B cell (primary cell): ENCODE data around the gene ASTL. TPM values are rescaled to one million over a fixed set of nuclear protein-coding genes. Genes with fewer than 3 reads are reported as not detected.

ENCODE experiments used
- ATAC-seq: fragments of 200-7000 bp; cut with Tn5 transposase; one replicate; pipeline ENCODE4 v1.10.0; 2021; ENCODE audit warnings: low read depth, mild to moderate bottlenecking, moderate number of reproducible peaks, moderate library complexity
- CTCF ChIA-PET: fragments of 350-600 bp; sonication (Branson Sonifier 250); formaldehyde crosslinking; loops from one replicate; lab custom pipeline; 2021; ENCODE audit warnings: antibody characterized with exemption, inconsistent platforms; lab: Charles Lee
- POLR2A ChIA-PET: fragments of 350-600 bp; sonication (Branson Sonifier 250); formaldehyde crosslinking; loops from one replicate; lab custom pipeline; 2021; ENCODE audit warnings: antibody characterized with exemption; lab: Charles Lee
- DNase-seq: peaks from one replicate; pipeline ENCODE4 v3.0.0; 2013
- H2AFZ ChIP-seq: 2 replicates; pipeline ENCODE4 v1.6.1; 2012; ENCODE audit warnings: mild to moderate bottlenecking, low read depth, low read length; ENCODE audit not compliant: insufficient read depth, poor library complexity, severe bottlenecking
- H3K27ac ChIP-seq, 2 donors: 1 replicate in 1 of 2; 2 replicates in 1 of 2; pipeline ENCODE4 v1.5.1; 2012 to 2013; ENCODE audit warnings: low read length in 2 of 2, mild to moderate bottlenecking in 2 of 2, moderate library complexity in 1 of 2
- H3K27me3 ChIP-seq, 4 experiments: fragments of 200-600 bp in 1 of 4; sonication (generic) in 1 of 4; replicated peaks in 1 of 4; 1 replicate in 2 of 4; 2 replicates in 2 of 4; pipeline versions ENCODE4 v1.6.1 to v1.7.0; 2013 to 2016; ENCODE audit warnings: low read length in 3 of 4, mild to moderate bottlenecking in 2 of 4, mixed read lengths in 1 of 4, moderate library complexity in 1 of 4; ENCODE audit not compliant: insufficient read depth in 4 of 4, control insufficient read depth in 3 of 4; ENCODE audit errors: control extremely low read depth in 1 of 4
- H3K36me3 ChIP-seq, 2 experiments: replicated peaks in 1 of 2; 1 replicate in 1 of 2; 2 replicates in 1 of 2; pipeline versions ENCODE4 v1.6.1 to v1.7.1; 2013; ENCODE audit warnings: low read length in 1 of 2; ENCODE audit not compliant: insufficient read depth in 2 of 2, control insufficient read depth in 1 of 2; ENCODE audit errors: control extremely low read depth in 1 of 2, extremely low read depth in 1 of 2
- H3K4me1 ChIP-seq, 2 donors: fragments of 200-600 bp in 1 of 2; sonication (generic) in 1 of 2; 1 replicate in 1 of 2; 2 replicates in 1 of 2; pipeline versions ENCODE4 v1.5.1 to v1.6.1; 2013 to 2017; ENCODE audit warnings: low read length in 2 of 2; ENCODE audit not compliant: control insufficient read depth in 2 of 2, insufficient read depth in 2 of 2
- H3K4me2 ChIP-seq: replicated peaks from 2 replicates; pipeline ENCODE3; 2012; ENCODE audit warnings: mild to moderate bottlenecking, low read depth, low read length; ENCODE audit not compliant: poor library complexity, severe bottlenecking
- H3K4me3 ChIP-seq, 5 experiments: fragments of 200-600 bp in 1 of 5; sonication (generic) in 1 of 5; 1 replicate in 3 of 5; 2 replicates in 2 of 5; pipeline versions ENCODE4 v1.5.1 to v1.7.0; 2011 to 2016; ENCODE audit warnings: low read length in 4 of 5, mild to moderate bottlenecking in 4 of 5, low read depth in 2 of 5, control low read depth in 1 of 5, moderate library complexity in 1 of 5; ENCODE audit not compliant: insufficient read depth in 1 of 5; ENCODE audit errors: control extremely low read depth in 1 of 5, extremely low read depth in 1 of 5
- H3K79me2 ChIP-seq: fragments of 200-600 bp; sonication (generic); one replicate; pipeline ENCODE4 v1.6.0; 2016; ENCODE audit warnings: low read length; ENCODE audit not compliant: control insufficient read depth, insufficient read depth
- H3K9ac ChIP-seq: fragments of 200-600 bp; sonication (generic); 2 replicates; pipeline ENCODE4 v1.6.1; 2017; ENCODE audit warnings: mild to moderate bottlenecking, low read length, moderate library complexity
- H3K9me3 ChIP-seq, 3 donors: one replicate each; pipeline versions ENCODE4 v1.6.1 to v1.7.1; 2013; ENCODE audit warnings: low read length in 2 of 3; ENCODE audit not compliant: control insufficient read depth in 2 of 3, insufficient read depth in 1 of 3; ENCODE audit errors: control extremely low read depth in 1 of 3
- H4K20me1 ChIP-seq: 2 replicates; pipeline ENCODE4 v1.6.0; 2012; ENCODE audit warnings: mild to moderate bottlenecking, low read length; ENCODE audit not compliant: insufficient read depth, control insufficient read depth, poor library complexity, severe bottlenecking
- H3K27ac Mint-ChIP-seq: one replicate; pipeline ENCODE4 v1.8.0; 2021; ENCODE audit warnings: mixed read lengths
- H3K27me3 Mint-ChIP-seq: one replicate; pipeline ENCODE4 v1.8.0; 2021; ENCODE audit warnings: mixed read lengths
- H3K4me1 Mint-ChIP-seq: one replicate; pipeline ENCODE4 v1.8.0; 2021; ENCODE audit warnings: mixed read lengths
- H3K4me3 Mint-ChIP-seq: one replicate; pipeline ENCODE4 v1.8.0; 2021; ENCODE audit warnings: mixed read lengths
- H3K9me3 Mint-ChIP-seq: one replicate; pipeline ENCODE4 v1.8.0; 2022; ENCODE audit warnings: mixed read lengths; ENCODE audit not compliant: insufficient read depth
- EZH2 ChIP-seq: IDR thresholded peaks from 2 replicates; pipeline ENCODE4 v1.6.1; 2012; ENCODE audit warnings: borderline replicate concordance, low read depth, mild to moderate bottlenecking, moderate library complexity, low read length; ENCODE audit not compliant: insufficient read depth, poor library complexity, severe bottlenecking
- WGBS: methylation state at CpG from one replicate; pipeline ENCODE4 v1.1.5; 2013; ENCODE audit warnings: missing lambda C conversion rate; ENCODE audit not compliant: insufficient coverage; 5-methylcytosine and 5-hydroxymethylcytosine counted together
- intact Hi-C: fragments of 100-400 bp; cut with micrococcal nuclease; formaldehyde crosslinking; loops from one replicate; pipeline ENCODE4 v1.10.0; 2022
- polyA plus RNA-seq: library from polyadenylated mRNA; depleted of rRNA; stranded (reverse); fragments of >200 nt; gene quantifications from 2 replicates; pipeline ENCODE4 v1.2.3, GENCODE V29; 2012
- total RNA-seq, 2 donors: library from RNA; stranded (reverse); fragments of 120-200 nt in 1 of 2; gene quantifications; 1 replicate in 1 of 2; 2 replicates in 1 of 2; pipeline versions ENCODE4 v1.2.3 to v1.2.4, GENCODE V29; 2013 to 2022
- TF ChIP-seq, protein P1 (sequence below): fragments of 200-600 bp; IDR thresholded peaks from one replicate; pipeline ENCODE4 v1.8.0; 2022; ENCODE audit warnings: antibody characterized with exemption, mild to moderate bottlenecking

The ASTL gene
- total and polyA plus RNA-seq, 2 donors (not counting 1 experiment from before 2014, with no cell fraction given) = 0.15 to 0.59 TPM

DNA sequence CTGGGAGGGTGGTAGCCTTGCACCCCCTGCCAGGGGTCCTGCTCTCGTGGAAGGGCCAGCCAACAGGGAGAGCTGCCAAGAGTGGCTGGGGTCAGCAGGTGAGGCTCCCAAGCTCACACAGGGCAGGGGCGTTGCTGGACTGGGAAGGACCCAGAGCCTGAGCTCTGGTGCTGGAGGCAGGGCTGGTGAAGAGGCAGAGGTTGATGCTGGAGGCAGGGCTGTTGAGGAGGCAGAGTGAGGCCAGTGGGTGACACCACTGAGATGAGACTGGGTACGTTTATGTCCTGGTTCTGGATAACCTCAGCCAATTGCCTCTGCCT, 29.0 kb downstream of the ASTL start:
- Mint-ChIP-seq H3K4me1 (no peaks in the 10 kb centered on the region), H3K27ac (no peak overlapping the region), H3K27me3 (peaks cover 10% of the 10 kb centered on the region), H3K9me3 (peaks cover 5% of the 10 kb centered on the region), H3K4me3 (no peak overlapping the region)
- H3K9ac ChIP-seq = no peak overlapping the region
- intact Hi-C loops = no loop called here
- POLR2A ChIA-PET = no interaction called here
- no peaks in the 10 kb centered on the region for H4K20me1 ChIP-seq
- no peak overlapping the region for H3K4me3 ChIP-seq
- TF ChIP-seq EZH2 = no peak
- TF ChIP-seq, protein P1, sequence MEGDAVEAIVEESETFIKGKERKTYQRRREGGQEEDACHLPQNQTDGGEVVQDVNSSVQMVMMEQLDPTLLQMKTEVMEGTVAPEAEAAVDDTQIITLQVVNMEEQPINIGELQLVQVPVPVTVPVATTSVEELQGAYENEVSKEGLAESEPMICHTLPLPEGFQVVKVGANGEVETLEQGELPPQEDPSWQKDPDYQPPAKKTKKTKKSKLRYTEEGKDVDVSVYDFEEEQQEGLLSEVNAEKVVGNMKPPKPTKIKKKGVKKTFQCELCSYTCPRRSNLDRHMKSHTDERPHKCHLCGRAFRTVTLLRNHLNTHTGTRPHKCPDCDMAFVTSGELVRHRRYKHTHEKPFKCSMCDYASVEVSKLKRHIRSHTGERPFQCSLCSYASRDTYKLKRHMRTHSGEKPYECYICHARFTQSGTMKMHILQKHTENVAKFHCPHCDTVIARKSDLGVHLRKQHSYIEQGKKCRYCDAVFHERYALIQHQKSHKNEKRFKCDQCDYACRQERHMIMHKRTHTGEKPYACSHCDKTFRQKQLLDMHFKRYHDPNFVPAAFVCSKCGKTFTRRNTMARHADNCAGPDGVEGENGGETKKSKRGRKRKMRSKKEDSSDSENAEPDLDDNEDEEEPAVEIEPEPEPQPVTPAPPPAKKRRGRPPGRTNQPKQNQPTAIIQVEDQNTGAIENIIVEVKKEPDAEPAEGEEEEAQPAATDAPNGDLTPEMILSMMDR = no peak
- ATAC-seq = no peak
- H3K79me2 ChIP-seq = no peaks in the 10 kb centered on the region
- WGBS = 81% methylated on average over 3 of the region's 3 CpGs
- CTCF ChIA-PET = no interaction called here
- no peak overlapping the region for H3K4me2 ChIP-seq
- no peak for DNase-seq
- no peak overlapping the region for H2AFZ ChIP-seq
- H3K4me1 ChIP-seq = no peaks in the 10 kb centered on the region
- peaks cover 0 to 23% (median 11%) of the 10 kb centered on the region in 3 donors for H3K9me3 ChIP-seq
- peaks cover 0 to 3% (median 0%) of the 10 kb centered on the region in 4 experiments for H3K27me3 ChIP-seq
- H3K36me3 ChIP-seq = no peaks in the 10 kb centered on the region
- no peak overlapping the region for H3K27ac ChIP-seq

DNA sequence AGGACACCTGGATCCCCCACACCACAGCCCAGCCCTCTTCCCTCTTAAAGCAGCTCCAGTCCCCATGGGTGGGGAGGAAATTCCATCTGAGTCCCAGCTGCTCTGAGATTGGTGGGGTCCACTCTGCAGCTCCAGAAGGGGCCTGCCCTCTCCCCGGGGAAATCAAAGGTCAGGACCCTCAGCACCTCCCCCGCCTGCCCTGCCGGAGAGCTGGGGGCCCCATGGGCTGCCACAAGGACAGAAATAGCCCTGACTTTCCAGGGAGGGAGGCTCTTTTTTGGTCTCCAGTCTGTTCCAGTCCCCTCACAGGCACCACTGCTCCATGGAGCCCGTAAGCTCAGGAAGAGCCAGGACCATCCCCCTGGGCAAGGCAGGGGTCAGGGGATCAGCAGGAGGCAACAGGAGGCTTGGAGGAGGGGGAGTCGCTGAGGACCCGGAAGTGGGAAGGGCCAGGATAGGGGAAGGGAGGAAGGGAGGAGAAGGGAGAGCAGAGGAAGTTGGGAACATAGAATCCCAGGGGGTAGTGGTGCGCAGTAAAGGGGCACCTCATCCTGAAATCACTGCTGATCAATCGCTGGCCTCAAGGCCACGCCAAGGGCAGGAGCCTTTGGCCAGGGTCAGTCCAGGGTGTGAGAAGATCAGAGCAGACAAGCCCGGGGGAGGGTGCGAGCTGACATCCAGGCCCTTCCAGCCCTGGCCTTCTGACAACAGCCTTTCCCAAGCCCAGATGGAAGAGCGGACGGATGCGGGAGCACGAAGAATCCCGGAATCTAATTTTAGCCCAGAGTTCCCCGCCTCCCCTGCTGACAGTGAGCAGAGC, 29.6 kb downstream of the ASTL start:
- no peaks in the 10 kb centered on the region for H3K4me1 Mint-ChIP-seq
- Histone ChIP-seq H3K79me2 (no peaks in the 10 kb centered on the region), H3K4me1 (no peaks in the 10 kb centered on the region), H2AFZ (no peak overlapping the region), H4K20me1 (no peaks in the 10 kb centered on the region), H3K27me3 (peaks cover 0 to 3% (median 0%) of the 10 kb centered on the region in 4 experiments), H3K4me2 (no peak overlapping the region), H3K9me3 (peaks cover 0 to 23% (median 11%) of the 10 kb centered on the region in 3 donors), H3K27ac (no peak overlapping the region), H3K9ac (no peak overlapping the region), H3K36me3 (no peaks in the 10 kb centered on the region), H3K4me3 (no peak overlapping the region)
- ChIA-PET POLR2A (no interaction called here), CTCF (interaction anchor here (1.0 kb wide), 1 partner anchor 66 kb away, joined by 4 read pairs; no protein-coding TSS in a partner anchor)
- WGBS = 78% methylated on average over 17 of the region's 17 CpGs
- peaks cover 5% of the 10 kb centered on the region for H3K9me3 Mint-ChIP-seq
- ATAC-seq (no peak), DNase-seq (no peak)
- no peak overlapping the region for H3K4me3 Mint-ChIP-seq
- peaks cover 10% of the 10 kb centered on the region for H3K27me3 Mint-ChIP-seq
- intact Hi-C loops = no loop called here
- TF ChIP-seq, protein P1 = no peak
- TF ChIP-seq EZH2 = no peak
- no peak overlapping the region for H3K27ac Mint-ChIP-seq
